ENCODE measurements around the gene OR1I1. TPM values are rescaled to one million over a fixed set of nuclear protein-coding genes. Genes with fewer than 3 reads are reported as not detected.

The OR1I1 gene
- total RNA-seq, 2 donors from 2014 or later = not detected

GRCh38 chr19:15108145-15108844 is 26.3 kb downstream of the OR1I1 start:
- H3K27me3 Mint-ChIP-seq = peaks cover 14% of the 10 kb centered on the region
- ATAC-seq (replicated peaks) = no peak
- H3K4me3 Mint-ChIP-seq = peak overlapping the region; percentile 47
- no peaks in the 10 kb centered on the region for H3K36me3 Mint-ChIP-seq (ENCODE audit: low read depth)
- peaks cover 8% of the 10 kb centered on the region for H3K9me3 Mint-ChIP-seq
- peaks cover 5% of the 10 kb centered on the region for H3K4me1 Mint-ChIP-seq
- H3K27ac Mint-ChIP-seq = peak overlapping the region; percentile 8

DNA sequence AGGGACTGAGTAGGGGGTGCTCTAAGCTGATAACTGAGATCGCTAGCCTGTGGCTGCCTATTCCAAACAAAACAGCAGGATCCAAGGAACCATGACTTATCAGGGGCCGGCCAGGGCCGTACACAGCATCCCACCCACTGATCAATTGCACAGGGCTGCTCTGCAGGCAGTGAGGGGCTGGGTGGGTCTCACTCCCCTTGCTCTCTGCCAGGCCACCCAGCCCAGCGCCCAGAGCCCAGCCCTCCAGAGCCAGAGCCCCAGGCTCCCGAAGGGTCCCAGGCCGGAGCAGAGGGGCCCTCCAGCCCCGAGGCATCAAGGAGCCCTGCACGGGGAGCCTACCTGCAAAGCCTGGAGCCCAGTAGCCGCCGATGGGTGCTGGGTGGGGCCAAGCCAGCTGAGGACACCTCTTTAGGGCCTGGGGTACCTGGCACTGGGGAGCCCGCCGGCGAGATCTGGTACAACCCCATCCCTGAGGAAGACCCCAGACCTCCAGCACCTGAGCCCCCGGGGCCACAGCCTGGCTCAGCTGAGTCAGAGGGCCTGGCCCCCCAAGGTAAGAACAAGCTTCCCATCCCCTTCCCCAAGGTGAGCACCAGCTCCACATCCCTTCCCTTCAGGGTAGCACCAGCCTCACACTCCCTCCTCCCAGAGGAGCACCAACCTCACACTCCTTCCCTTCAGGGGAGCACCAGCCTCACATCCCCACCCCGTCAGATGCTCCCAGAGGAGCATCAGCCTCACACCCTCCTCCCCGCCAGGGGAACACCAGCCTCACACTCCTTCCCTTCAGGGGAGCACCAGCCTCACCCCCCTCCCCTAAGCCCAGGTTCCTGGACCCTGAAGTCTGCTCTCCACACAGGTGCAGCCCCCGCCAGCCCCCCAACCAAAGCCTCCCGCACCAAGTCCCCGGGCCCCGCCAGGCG is 27.1 kb downstream of the OR1I1 start:
- H3K4me1 Mint-ChIP-seq = peaks cover 5% of the 10 kb centered on the region
- no peaks in the 10 kb centered on the region for H3K36me3 Mint-ChIP-seq (ENCODE audit: low read depth)
- no peak overlapping the region for H3K27ac Mint-ChIP-seq
- H3K4me3 Mint-ChIP-seq = no peak overlapping the region
- no peak for ATAC-seq (replicated peaks)
- H3K27me3 Mint-ChIP-seq = peaks cover 14% of the 10 kb centered on the region
- peaks cover 4% of the 10 kb centered on the region for H3K9me3 Mint-ChIP-seq

- no peak overlapping the region for H3K4me3 Mint-ChIP-seq
- no peak for ATAC-seq (replicated peaks)
Observed at GRCh38 chr19:15109768-15110417, 27.9 kb downstream of the OR1I1 start.

DNA sequence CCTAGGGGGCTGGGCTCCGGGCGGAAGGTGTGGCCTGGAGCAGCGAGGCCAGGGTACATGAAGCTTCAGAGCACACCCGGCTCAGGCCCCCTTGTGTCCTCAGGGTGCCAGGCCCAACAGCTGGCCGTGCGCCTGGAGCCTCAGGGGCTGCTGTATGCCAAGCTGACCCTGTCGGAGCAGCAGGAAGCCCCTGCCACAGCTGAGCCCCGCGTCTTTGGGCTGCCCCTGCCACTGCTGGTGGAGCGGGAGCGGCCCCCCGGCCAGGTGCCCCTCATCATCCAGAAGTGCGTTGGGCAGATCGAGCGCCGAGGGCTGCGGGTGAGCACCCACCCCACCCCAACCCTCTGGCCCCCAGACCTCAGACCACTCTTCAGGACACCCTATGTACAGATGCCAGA is 28.4 kb downstream of the OR1I1 start:
- ATAC-seq (replicated peaks) = no peak
- Mint-ChIP-seq H3K4me3 (no peak overlapping the region), H3K4me1 (peaks cover 5% of the 10 kb centered on the region), H3K27me3 (peaks cover 14% of the 10 kb centered on the region), H3K36me3 (ENCODE audit: low read depth) (peaks cover 7% of the 10 kb centered on the region), H3K27ac (no peak overlapping the region), H3K9me3 (no peaks in the 10 kb centered on the region)

More at GRCh38 chr19:15109768-15110417, 27.9 kb downstream of the OR1I1 start:
- Mint-ChIP-seq H3K27ac (no peak overlapping the region), H3K36me3 (ENCODE audit: low read depth) (peaks cover 2% of the 10 kb centered on the region), H3K9me3 (no peaks in the 10 kb centered on the region), H3K4me1 (peaks cover 5% of the 10 kb centered on the region), H3K27me3 (peaks cover 14% of the 10 kb centered on the region)

- Mint-ChIP-seq H3K27ac (no peak overlapping the region), H3K4me1 (peaks cover 5% of the 10 kb centered on the region), H3K27me3 (peaks cover 6% of the 10 kb centered on the region), H3K4me3 (no peak overlapping the region), H3K9me3 (no peaks in the 10 kb centered on the region), H3K36me3 (ENCODE audit: low read depth) (peaks cover 20% of the 10 kb centered on the region)
- ATAC-seq (replicated peaks) = no peak
Observed at GRCh38 chr19:15111758-15112157, 29.7 kb downstream of the OR1I1 start.

DNA sequence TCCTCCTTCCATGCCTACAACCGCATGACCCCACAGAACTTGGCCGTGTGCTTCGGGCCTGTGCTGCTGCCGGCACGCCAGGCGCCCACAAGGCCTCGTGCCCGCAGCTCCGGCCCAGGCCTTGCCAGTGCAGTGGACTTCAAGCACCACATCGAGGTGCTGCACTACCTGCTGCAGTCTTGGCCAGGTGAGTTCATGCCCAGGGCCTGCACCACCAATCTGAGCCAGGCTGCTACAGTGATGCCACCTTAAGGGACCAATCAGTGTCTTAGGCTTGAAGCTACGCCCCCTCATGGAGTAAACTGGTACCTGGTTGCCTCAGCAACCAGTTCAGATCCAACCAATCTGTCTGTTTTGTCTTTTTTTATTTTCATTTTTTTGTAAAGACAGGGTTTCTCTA is 30.4 kb downstream of the OR1I1 start:
- H3K4me3 Mint-ChIP-seq = no peak overlapping the region
- H3K9me3 Mint-ChIP-seq = no peaks in the 10 kb centered on the region
- ATAC-seq (replicated peaks) = no peak
- H3K27ac Mint-ChIP-seq = no peak overlapping the region
- peaks cover 26% of the 10 kb centered on the region for H3K36me3 Mint-ChIP-seq (ENCODE audit: low read depth)
- H3K4me1 Mint-ChIP-seq = peaks cover 5% of the 10 kb centered on the region
- peaks cover 4% of the 10 kb centered on the region for H3K27me3 Mint-ChIP-seq

- Mint-ChIP-seq H3K4me3 (no peak overlapping the region), H3K36me3 (ENCODE audit: low read depth) (peaks cover 37% of the 10 kb centered on the region), H3K9me3 (no peaks in the 10 kb centered on the region), H3K27ac (no peak overlapping the region), H3K27me3 (no peaks in the 10 kb centered on the region), H3K4me1 (no peaks in the 10 kb centered on the region)
- ATAC-seq (replicated peaks) = no peak
Observed at GRCh38 chr19:15113245-15114152, 31.5 kb downstream of the OR1I1 start.

- H3K4me3 Mint-ChIP-seq = no peak overlapping the region
- no peak overlapping the region for H3K27ac Mint-ChIP-seq
- H3K27me3 Mint-ChIP-seq = no peaks in the 10 kb centered on the region
- no peaks in the 10 kb centered on the region for H3K9me3 Mint-ChIP-seq
- no peaks in the 10 kb centered on the region for H3K4me1 Mint-ChIP-seq
- peak; percentile 30 for ATAC-seq (replicated peaks)
- H3K36me3 Mint-ChIP-seq (ENCODE audit: low read depth) = peaks cover 43% of the 10 kb centered on the region
Observed at GRCh38 chr19:15114153-15114540, 32.1 kb downstream of the OR1I1 start.

DNA sequence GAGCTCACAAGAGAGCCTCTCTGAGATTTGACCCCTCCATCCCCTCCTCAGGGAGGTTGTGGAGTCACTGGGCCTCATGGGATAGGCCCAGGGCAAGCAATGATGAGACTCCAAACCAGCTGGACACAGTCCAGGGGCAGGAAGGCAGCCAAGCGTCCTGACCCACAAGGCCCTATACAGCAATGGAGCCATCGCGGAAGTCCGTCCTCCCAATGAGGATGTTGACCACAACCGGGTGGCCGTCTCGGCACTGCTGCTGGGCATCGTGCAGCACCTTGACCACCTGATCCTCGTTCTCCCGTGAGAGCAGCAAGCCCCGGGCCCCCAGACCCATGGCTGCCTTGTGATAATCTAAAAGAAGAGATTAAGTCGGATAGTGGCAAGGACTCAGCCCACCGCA is 33.1 kb downstream of the OR1I1 start:
- no peaks in the 10 kb centered on the region for H3K27me3 Mint-ChIP-seq

GRCh38 chr19:15115762-15116615 is 34.0 kb downstream of the OR1I1 start:
- Mint-ChIP-seq H3K4me3 (no peak overlapping the region), H3K27ac (no peak overlapping the region), H3K4me1 (no peaks in the 10 kb centered on the region), H3K27me3 (no peaks in the 10 kb centered on the region), H3K9me3 (no peaks in the 10 kb centered on the region), H3K36me3 (ENCODE audit: low read depth) (peaks cover 62% of the 10 kb centered on the region)
- no peak for ATAC-seq (replicated peaks)

More for the DNA sequence above, 33.1 kb downstream of the OR1I1 start:
- no peaks in the 10 kb centered on the region for H3K4me1 Mint-ChIP-seq
- H3K27ac Mint-ChIP-seq = no peak overlapping the region
- H3K9me3 Mint-ChIP-seq = no peaks in the 10 kb centered on the region
- H3K4me3 Mint-ChIP-seq = no peak overlapping the region
- peaks cover 53% of the 10 kb centered on the region for H3K36me3 Mint-ChIP-seq (ENCODE audit: low read depth)
- no peak for ATAC-seq (replicated peaks)

- peaks cover 71% of the 10 kb centered on the region for H3K36me3 Mint-ChIP-seq (ENCODE audit: low read depth)
- no peak overlapping the region for H3K27ac Mint-ChIP-seq
- H3K27me3 Mint-ChIP-seq = no peaks in the 10 kb centered on the region
- no peaks in the 10 kb centered on the region for H3K4me1 Mint-ChIP-seq
- ATAC-seq (replicated peaks) = no peak
- H3K4me3 Mint-ChIP-seq = no peak overlapping the region
- H3K9me3 Mint-ChIP-seq = no peaks in the 10 kb centered on the region
Observed at GRCh38 chr19:15116856-15117255, 34.8 kb downstream of the OR1I1 start.

GRCh38 chr19:15118248-15118647 is 36.2 kb downstream of the OR1I1 start:
- Mint-ChIP-seq H3K27ac (no peak overlapping the region), H3K27me3 (no peaks in the 10 kb centered on the region), H3K9me3 (no peaks in the 10 kb centered on the region), H3K4me3 (no peak overlapping the region), H3K36me3 (ENCODE audit: low read depth) (peaks cover 84% of the 10 kb centered on the region), H3K4me1 (no peaks in the 10 kb centered on the region)
- no peak for ATAC-seq (replicated peaks)

- peaks cover 1% of the 10 kb centered on the region for H3K4me1 Mint-ChIP-seq
- H3K4me3 Mint-ChIP-seq = no peak overlapping the region
- no peaks in the 10 kb centered on the region for H3K9me3 Mint-ChIP-seq
- H3K27me3 Mint-ChIP-seq = no peaks in the 10 kb centered on the region
- H3K36me3 Mint-ChIP-seq (ENCODE audit: low read depth) = peaks cover 86% of the 10 kb centered on the region
- ATAC-seq (replicated peaks) = no peak
- no peak overlapping the region for H3K27ac Mint-ChIP-seq
Observed at GRCh38 chr19:15118789-15119494, 36.9 kb downstream of the OR1I1 start.
